Measurements from ENCODE around the gene KANSL1. TPM values are rescaled to one million over a fixed set of nuclear protein-coding genes. Genes with fewer than 3 reads are reported as not detected.
"Not testable (repeated sequence)": the region's sequence is repeated elsewhere in the genome, so short reads cannot be mapped to it uniquely, and the experiment has no call there.

The KANSL1 gene
- total RNA-seq, 1 donor from 2014 or later = 129 TPM

GRCh38 chr17:46106966-46107644 is 86.1 kb downstream of the KANSL1 start:
- H3K27me3 Mint-ChIP-seq = no peaks in the 10 kb centered on the region
- peak overlapping the region; percentile 48 for H3K27ac Mint-ChIP-seq
- no peak for TF ChIP-seq CTCF (conservative IDR thresholded peaks at IDR 0.05)
- no peak for DNase-seq (ENCODE audit: extremely low spot score, unreplicated experiment)
- H3K4me1 Mint-ChIP-seq (ENCODE audit: unreplicated experiment) = peaks cover 62% of the 10 kb centered on the region
- no peaks in the 10 kb centered on the region for H3K9me3 Mint-ChIP-seq
- no peak overlapping the region for H3K4me3 Mint-ChIP-seq
- peaks cover 8% of the 10 kb centered on the region for H3K36me3 Mint-ChIP-seq

DNA sequence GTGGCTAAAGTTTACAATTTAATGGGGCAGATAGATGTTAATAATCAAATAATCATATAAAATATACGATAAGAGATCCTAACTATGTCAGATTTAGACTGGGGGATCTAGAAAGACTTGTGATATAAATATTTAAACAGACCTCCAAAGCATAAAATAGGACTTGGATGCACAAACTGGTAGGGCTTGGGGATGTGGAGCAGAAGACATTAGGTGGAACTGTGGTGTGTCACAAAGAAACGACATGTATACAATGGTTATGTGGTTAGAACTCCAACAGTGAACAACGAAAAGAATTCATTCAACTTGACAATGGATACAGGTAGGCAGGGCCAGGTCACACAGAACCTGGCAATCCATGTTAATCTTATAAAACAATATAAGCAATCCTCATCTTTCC is 90.4 kb downstream of the KANSL1 start:
- DNase-seq (ENCODE audit: extremely low spot score, unreplicated experiment); H3K36me3 Mint-ChIP-seq; H3K9me3 Mint-ChIP-seq; H3K27me3 Mint-ChIP-seq; H3K4me3 Mint-ChIP-seq: not testable (repeated sequence)
- Mint-ChIP-seq H3K4me1 (ENCODE audit: unreplicated experiment) (peaks cover 51% of the 10 kb centered on the region), H3K27ac (peak overlapping the region; percentile 1)

DNA sequence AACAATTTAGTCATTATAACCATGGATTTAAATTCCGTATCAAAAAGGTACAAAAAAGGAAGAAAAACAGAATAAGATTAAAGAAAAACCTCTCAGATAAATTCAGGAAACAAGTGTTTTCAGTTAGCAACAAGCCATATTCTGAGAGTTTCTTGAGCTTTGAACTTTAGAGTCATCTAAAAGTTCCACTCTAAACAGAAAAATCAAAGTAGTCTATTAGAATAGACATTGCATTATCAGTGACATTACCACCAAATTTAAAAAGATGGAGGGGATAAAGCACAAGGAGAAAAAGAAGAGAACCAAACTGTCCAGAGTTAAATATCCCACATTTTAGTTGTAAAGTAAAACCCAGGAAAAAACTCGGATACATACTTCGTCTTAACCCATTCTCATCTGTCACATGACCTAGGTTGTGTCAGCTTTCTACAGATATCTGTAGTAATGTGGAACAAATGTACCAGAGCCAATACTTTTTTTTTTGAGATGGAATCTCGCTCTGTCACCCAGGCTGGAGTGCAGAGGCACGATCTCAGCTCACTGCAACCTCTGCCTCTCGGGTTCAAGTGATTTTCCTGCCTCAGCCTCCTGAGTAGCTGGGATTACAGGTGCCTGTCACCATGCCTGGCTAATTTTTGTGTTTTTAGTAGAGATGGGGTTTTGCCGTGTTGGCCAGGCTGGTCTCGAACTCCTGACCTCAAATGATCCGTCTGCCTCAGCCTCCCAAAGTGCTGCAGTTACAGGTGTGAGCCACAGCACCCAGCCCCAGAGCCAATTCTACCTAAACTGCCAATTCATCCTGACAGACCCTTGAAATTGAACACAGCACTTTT is 91.2 kb downstream of the KANSL1 start:
- H3K27me3 Mint-ChIP-seq; H3K4me3 Mint-ChIP-seq; H3K9me3 Mint-ChIP-seq; H3K36me3 Mint-ChIP-seq; DNase-seq (ENCODE audit: extremely low spot score, unreplicated experiment): not testable (repeated sequence)
- Mint-ChIP-seq H3K27ac (peak overlapping the region; percentile 1), H3K4me1 (ENCODE audit: unreplicated experiment) (peaks cover 43% of the 10 kb centered on the region)

GRCh38 chr17:46100590-46100989 is 92.6 kb downstream of the KANSL1 start:
- H3K36me3 Mint-ChIP-seq = peaks cover 4% of the 10 kb centered on the region
- no peaks in the 10 kb centered on the region for H3K9me3 Mint-ChIP-seq
- H3K27ac Mint-ChIP-seq = peak overlapping the region; percentile 53
- peaks cover 36% of the 10 kb centered on the region for H3K4me1 Mint-ChIP-seq (ENCODE audit: unreplicated experiment)
- H3K27me3 Mint-ChIP-seq = no peaks in the 10 kb centered on the region
- TF ChIP-seq CTCF (conservative IDR thresholded peaks at IDR 0.05) = no peak
- H3K4me3 Mint-ChIP-seq = no peak overlapping the region
- DNase-seq (ENCODE audit: extremely low spot score, unreplicated experiment) = no peak

GRCh38 chr17:46099865-46100264 is 93.4 kb downstream of the KANSL1 start:
- no peaks in the 10 kb centered on the region for H3K27me3 Mint-ChIP-seq
- TF ChIP-seq CTCF (conservative IDR thresholded peaks at IDR 0.05) = no peak
- no peak overlapping the region for H3K4me3 Mint-ChIP-seq
- H3K36me3 Mint-ChIP-seq = peaks cover 4% of the 10 kb centered on the region
- H3K9me3 Mint-ChIP-seq = no peaks in the 10 kb centered on the region
- peaks cover 36% of the 10 kb centered on the region for H3K4me1 Mint-ChIP-seq (ENCODE audit: unreplicated experiment)
- no peak overlapping the region for H3K27ac Mint-ChIP-seq
- DNase-seq (ENCODE audit: extremely low spot score, unreplicated experiment) = no peak

GRCh38 chr17:46097497-46097896 is 95.7 kb downstream of the KANSL1 start:
- no peak for DNase-seq (ENCODE audit: extremely low spot score, unreplicated experiment)
- no peak for TF ChIP-seq CTCF (conservative IDR thresholded peaks at IDR 0.05)
- Mint-ChIP-seq H3K27me3 (no peaks in the 10 kb centered on the region), H3K4me1 (ENCODE audit: unreplicated experiment) (peaks cover 20% of the 10 kb centered on the region), H3K36me3 (no peaks in the 10 kb centered on the region), H3K27ac (no peak overlapping the region), H3K9me3 (no peaks in the 10 kb centered on the region), H3K4me3 (no peak overlapping the region)
